HCT116 (cell line): Measurements from ENCODE around the gene RPL29.

Experiments used
- POLR2A ChIP-seq: IDR thresholded peaks from 2 replicates; pipeline ENCODE4 v1.7.0; 2011; ENCODE audit warnings: borderline replicate concordance; ENCODE audit not compliant: insufficient read depth, insufficient read length; ENCODE audit errors: extremely low read depth
- POLR2AphosphoS5 ChIP-seq: IDR thresholded peaks from 2 replicates; pipeline ENCODE4 v1.6.1; 2011; ENCODE audit warnings: mild to moderate bottlenecking, low read depth, low read length, moderate library complexity
- SP1 ChIP-seq: IDR thresholded peaks from 2 replicates; pipeline ENCODE4 v1.6.1; 2012; ENCODE audit warnings: low read depth
- YY1 ChIP-seq: IDR thresholded peaks from 2 replicates; pipeline ENCODE4 v1.6.1; 2011; ENCODE audit warnings: low read length, low read depth, moderate library complexity, mild to moderate bottlenecking; ENCODE audit not compliant: insufficient replicate concordance; ENCODE audit errors: extremely low read depth
- TF ChIP-seq, protein P1 (sequence below), 3 experiments: fragments of 200-600 bp in 1 of 3; sonication (generic) in 1 of 3; IDR thresholded peaks in 2 of 3; conservative IDR thresholded peaks in 1 of 3; 2 replicates each; pipeline ENCODE4 v1.5.1; 2012 to 2017; ENCODE audit warnings: low read depth in 2 of 3, low read length in 2 of 3, antibody characterized with exemption in 1 of 3, borderline replicate concordance in 1 of 3, control low read depth in 1 of 3, mild to moderate bottlenecking in 1 of 3, mixed read lengths in 1 of 3, mixed run types in 1 of 3, moderate library complexity in 1 of 3; ENCODE audit not compliant: insufficient read depth in 1 of 3
- TF ChIP-seq, protein P2 (sequence below): IDR thresholded peaks from 2 replicates; pipeline ENCODE4 v1.6.1; 2012; ENCODE audit warnings: low read depth

DNA sequence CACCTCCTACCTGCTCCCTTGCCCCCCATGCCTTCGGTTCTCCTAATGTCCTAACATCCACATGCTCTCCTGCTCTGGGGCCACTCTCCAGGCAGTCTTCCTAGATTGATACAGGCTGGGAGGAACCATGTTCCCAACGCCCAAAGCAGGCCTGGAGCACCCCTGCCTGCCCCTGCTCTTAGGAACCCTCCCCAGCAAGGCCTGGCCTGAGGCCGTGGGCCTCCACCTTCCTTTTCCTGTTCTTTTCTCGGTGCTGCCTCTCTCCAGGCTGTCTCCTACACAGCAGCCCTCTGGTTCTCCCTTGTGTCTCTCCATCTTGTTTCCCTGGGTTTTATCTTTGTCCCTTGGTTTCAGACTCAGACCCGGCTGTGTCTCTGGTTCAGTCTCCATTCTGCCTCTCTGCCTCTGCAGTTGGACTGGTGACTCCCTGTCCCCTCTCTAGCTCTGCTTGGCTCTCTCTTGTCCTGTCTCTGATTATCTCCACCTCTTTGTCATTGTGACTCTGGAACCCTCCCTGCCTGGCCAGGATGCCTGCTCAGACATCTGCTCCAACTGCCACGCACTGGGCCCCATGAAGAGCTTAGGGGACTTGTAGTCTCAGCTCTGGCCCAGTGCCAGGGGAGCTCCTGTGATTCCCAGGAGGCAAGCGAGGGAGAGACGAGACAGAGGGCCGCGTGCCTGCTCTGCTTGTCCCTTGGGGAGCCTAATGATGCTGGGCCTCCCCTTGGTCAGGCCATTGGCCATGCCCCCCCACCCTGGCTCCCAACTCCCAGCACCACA lies 26.0 kb upstream of the RPL29 start:
- TF ChIP-seq, protein P1, sequence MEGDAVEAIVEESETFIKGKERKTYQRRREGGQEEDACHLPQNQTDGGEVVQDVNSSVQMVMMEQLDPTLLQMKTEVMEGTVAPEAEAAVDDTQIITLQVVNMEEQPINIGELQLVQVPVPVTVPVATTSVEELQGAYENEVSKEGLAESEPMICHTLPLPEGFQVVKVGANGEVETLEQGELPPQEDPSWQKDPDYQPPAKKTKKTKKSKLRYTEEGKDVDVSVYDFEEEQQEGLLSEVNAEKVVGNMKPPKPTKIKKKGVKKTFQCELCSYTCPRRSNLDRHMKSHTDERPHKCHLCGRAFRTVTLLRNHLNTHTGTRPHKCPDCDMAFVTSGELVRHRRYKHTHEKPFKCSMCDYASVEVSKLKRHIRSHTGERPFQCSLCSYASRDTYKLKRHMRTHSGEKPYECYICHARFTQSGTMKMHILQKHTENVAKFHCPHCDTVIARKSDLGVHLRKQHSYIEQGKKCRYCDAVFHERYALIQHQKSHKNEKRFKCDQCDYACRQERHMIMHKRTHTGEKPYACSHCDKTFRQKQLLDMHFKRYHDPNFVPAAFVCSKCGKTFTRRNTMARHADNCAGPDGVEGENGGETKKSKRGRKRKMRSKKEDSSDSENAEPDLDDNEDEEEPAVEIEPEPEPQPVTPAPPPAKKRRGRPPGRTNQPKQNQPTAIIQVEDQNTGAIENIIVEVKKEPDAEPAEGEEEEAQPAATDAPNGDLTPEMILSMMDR (IDR thresholded peaks at IDR 0.05 in 2 of 3, conservative IDR thresholded peaks at IDR 0.05 in 1 of 3; ENCODE audit: borderline replicate concordance in 1 of 3, insufficient read depth in 1 of 3, low read depth in 2 of 3, low read length in 2 of 3) = no peak
- TF ChIP-seq POLR2AphosphoS5 = no peak
- no peak for TF ChIP-seq YY1
- TF ChIP-seq, protein P2, sequence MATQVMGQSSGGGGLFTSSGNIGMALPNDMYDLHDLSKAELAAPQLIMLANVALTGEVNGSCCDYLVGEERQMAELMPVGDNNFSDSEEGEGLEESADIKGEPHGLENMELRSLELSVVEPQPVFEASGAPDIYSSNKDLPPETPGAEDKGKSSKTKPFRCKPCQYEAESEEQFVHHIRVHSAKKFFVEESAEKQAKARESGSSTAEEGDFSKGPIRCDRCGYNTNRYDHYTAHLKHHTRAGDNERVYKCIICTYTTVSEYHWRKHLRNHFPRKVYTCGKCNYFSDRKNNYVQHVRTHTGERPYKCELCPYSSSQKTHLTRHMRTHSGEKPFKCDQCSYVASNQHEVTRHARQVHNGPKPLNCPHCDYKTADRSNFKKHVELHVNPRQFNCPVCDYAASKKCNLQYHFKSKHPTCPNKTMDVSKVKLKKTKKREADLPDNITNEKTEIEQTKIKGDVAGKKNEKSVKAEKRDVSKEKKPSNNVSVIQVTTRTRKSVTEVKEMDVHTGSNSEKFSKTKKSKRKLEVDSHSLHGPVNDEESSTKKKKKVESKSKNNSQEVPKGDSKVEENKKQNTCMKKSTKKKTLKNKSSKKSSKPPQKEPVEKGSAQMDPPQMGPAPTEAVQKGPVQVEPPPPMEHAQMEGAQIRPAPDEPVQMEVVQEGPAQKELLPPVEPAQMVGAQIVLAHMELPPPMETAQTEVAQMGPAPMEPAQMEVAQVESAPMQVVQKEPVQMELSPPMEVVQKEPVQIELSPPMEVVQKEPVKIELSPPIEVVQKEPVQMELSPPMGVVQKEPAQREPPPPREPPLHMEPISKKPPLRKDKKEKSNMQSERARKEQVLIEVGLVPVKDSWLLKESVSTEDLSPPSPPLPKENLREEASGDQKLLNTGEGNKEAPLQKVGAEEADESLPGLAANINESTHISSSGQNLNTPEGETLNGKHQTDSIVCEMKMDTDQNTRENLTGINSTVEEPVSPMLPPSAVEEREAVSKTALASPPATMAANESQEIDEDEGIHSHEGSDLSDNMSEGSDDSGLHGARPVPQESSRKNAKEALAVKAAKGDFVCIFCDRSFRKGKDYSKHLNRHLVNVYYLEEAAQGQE = no peak
- TF ChIP-seq SP1 = no peak
- no peak for TF ChIP-seq POLR2A
